Natural killer cell (primary cell): ENCODE measurements around the gene CILP2. TPM values are rescaled to one million over a fixed set of nuclear protein-coding genes. Genes with fewer than 3 reads are reported as not detected.

ENCODE experiments used
- ATAC-seq, 3 donors: fragments of 150-1000 bp in 2 of 3; fragments of 200-7000 bp in 1 of 3; cut with Tn5 transposase; 1 replicate in 1 of 3; 2 replicates in 2 of 3; pipeline ENCODE4 v1.10.0; 2021; ENCODE audit warnings: mild to moderate bottlenecking in 2 of 3, moderate library complexity in 2 of 3
- DNase-seq, 2 donors: peaks; one replicate each; pipeline versions ENCODE4 v3.0.0 to v3.0.0-alpha.2; 2013 to 2021; ENCODE audit warnings: mixed read lengths in 1 of 2
- H3K27ac ChIP-seq: one replicate; pipeline ENCODE4 v1.5.1; 2013; ENCODE audit warnings: mild to moderate bottlenecking, low read length
- H3K27me3 ChIP-seq: one replicate; pipeline ENCODE4 v1.6.1; 2013; ENCODE audit warnings: low read length; ENCODE audit not compliant: control insufficient read depth, insufficient read depth
- H3K36me3 ChIP-seq: one replicate; pipeline ENCODE4 v1.6.1; 2013; ENCODE audit warnings: low read length; ENCODE audit not compliant: control insufficient read depth, insufficient read depth
- H3K4me1 ChIP-seq: one replicate; pipeline ENCODE4 v1.6.1; 2013; ENCODE audit warnings: low read length; ENCODE audit not compliant: control insufficient read depth, insufficient read depth
- H3K4me3 ChIP-seq: one replicate; pipeline ENCODE4 v1.5.1; 2013; ENCODE audit warnings: low read length
- H3K9me3 ChIP-seq: one replicate; pipeline ENCODE4 v1.6.1; 2013; ENCODE audit warnings: low read length; ENCODE audit not compliant: control insufficient read depth, insufficient read depth
- H3K27ac Mint-ChIP-seq, 2 donors: one replicate each; pipeline ENCODE4 v1.8.0; 2022; ENCODE audit warnings: mild to moderate bottlenecking in 2 of 2, mixed read lengths in 2 of 2, moderate library complexity in 1 of 2
- H3K27me3 Mint-ChIP-seq, 2 donors: one replicate each; pipeline ENCODE4 v1.8.0; 2022; ENCODE audit warnings: low read depth in 2 of 2, mixed read lengths in 2 of 2
- H3K36me3 Mint-ChIP-seq: one replicate; pipeline ENCODE4 v1.8.0; 2022; ENCODE audit warnings: mixed read lengths
- H3K4me1 Mint-ChIP-seq, 2 donors: one replicate each; pipeline ENCODE4 v1.8.0; 2022; ENCODE audit warnings: mixed read lengths in 2 of 2
- H3K4me3 Mint-ChIP-seq: one replicate; pipeline ENCODE4 v1.8.0; 2022; ENCODE audit warnings: mild to moderate bottlenecking, moderate library complexity, mixed read lengths
- H3K9me3 Mint-ChIP-seq, 2 donors: one replicate each; pipeline ENCODE4 v1.8.0; 2022; ENCODE audit warnings: mixed read lengths in 2 of 2
- CTCF ChIP-seq: fragments of 200-600 bp; IDR thresholded peaks from one replicate; pipeline ENCODE4 v1.8.0; 2022; ENCODE audit warnings: antibody characterized with exemption
- WGBS: methylation state at CpG from one replicate; pipeline ENCODE4 v1.1.7; 2013; ENCODE audit warnings: missing lambda C conversion rate; ENCODE audit not compliant: insufficient coverage; 5-methylcytosine and 5-hydroxymethylcytosine counted together
- intact Hi-C: fragments of 100-400 bp; cut with micrococcal nuclease; formaldehyde crosslinking; loops from one replicate; pipeline ENCODE4 v1.14.2; 2022
- total RNA-seq, 4 donors: library from RNA; stranded (reverse); fragments of 120-200 nt in 1 of 4; gene quantifications; one replicate each; pipeline versions ENCODE4 v1.2.3 to v1.2.4, GENCODE V29; 2013 to 2022

Gene CILP2
- total RNA-seq, 3 donors from 2014 or later (not counting 1 experiment from before 2014, with no cell fraction given), result 0.05 to 0.20 (median 0.11) TPM

GRCh38 chr19:19501798-19502197 is 36.3 kb upstream of the CILP2 start:
- Mint-ChIP-seq H3K36me3 (no peaks in the 10 kb centered on the region), H3K4me3 (no peak overlapping the region), H3K27ac (peak overlapping the region in 1 of 2 donors; percentile 48), H3K4me1 (peaks cover 0 to 12% of the 10 kb centered on the region in 2 donors), H3K27me3 (no peaks in the 10 kb centered on the region), H3K9me3 (no peaks in the 10 kb centered on the region)
- 96% methylated on average over 26 of the region's 26 CpGs for WGBS
- peaks cover 96% of the 10 kb centered on the region for H3K36me3 ChIP-seq
- ATAC-seq (no peak), DNase-seq (no peak)
- no peaks in the 10 kb centered on the region for H3K27me3 ChIP-seq
- intact Hi-C loops, result no loop called here
- TF ChIP-seq CTCF, result no peak
- no peaks in the 10 kb centered on the region for H3K9me3 ChIP-seq
- H3K4me3 ChIP-seq, result no peak overlapping the region
- H3K4me1 ChIP-seq, result peaks cover 11% of the 10 kb centered on the region
- H3K27ac ChIP-seq, result no peak overlapping the region

GRCh38 chr19:19502281-19502680 is 35.8 kb upstream of the CILP2 start:
- H3K9me3 ChIP-seq, result no peaks in the 10 kb centered on the region
- Mint-ChIP-seq H3K27ac (peak overlapping the region in 1 of 2 donors; percentile 48), H3K27me3 (no peaks in the 10 kb centered on the region), H3K9me3 (no peaks in the 10 kb centered on the region), H3K4me1 (peaks cover 0 to 8% of the 10 kb centered on the region in 2 donors), H3K36me3 (no peaks in the 10 kb centered on the region), H3K4me3 (no peak overlapping the region)
- no peak for TF ChIP-seq CTCF
- DNase-seq, result no peak
- H3K4me1 ChIP-seq, result peaks cover 6% of the 10 kb centered on the region
- intact Hi-C loops, result no loop called here
- no peak overlapping the region for H3K27ac ChIP-seq
- 98% methylated on average over 19 of the region's 19 CpGs for WGBS
- peaks cover 96% of the 10 kb centered on the region for H3K36me3 ChIP-seq
- ATAC-seq, result no peak
- H3K27me3 ChIP-seq, result no peaks in the 10 kb centered on the region
- H3K4me3 ChIP-seq, result no peak overlapping the region

GRCh38 chr19:19502808-19503602 is 35.1 kb upstream of the CILP2 start:
- Mint-ChIP-seq H3K4me1 (peaks cover 0 to 5% of the 10 kb centered on the region in 2 donors), H3K36me3 (no peaks in the 10 kb centered on the region), H3K27me3 (no peaks in the 10 kb centered on the region), H3K4me3 (no peak overlapping the region), H3K27ac (peak overlapping the region; percentile 33 to 61), H3K9me3 (no peaks in the 10 kb centered on the region)
- WGBS, result 95% methylated on average over 18 of the region's 18 CpGs
- Histone ChIP-seq H3K27me3 (no peaks in the 10 kb centered on the region), H3K4me3 (no peak overlapping the region), H3K27ac (no peak overlapping the region), H3K4me1 (no peaks in the 10 kb centered on the region), H3K9me3 (no peaks in the 10 kb centered on the region), H3K36me3 (peaks cover 96% of the 10 kb centered on the region)
- TF ChIP-seq CTCF, result no peak
- DNase-seq, result no peak
- no peak for ATAC-seq
- intact Hi-C loops, result no loop called here
